ENCODE data around the gene IRF8. TPM values are rescaled to one million over a fixed set of nuclear protein-coding genes. Genes with fewer than 3 reads are reported as not detected.
"Not testable (repeated sequence)": the region's sequence is repeated elsewhere in the genome, so short reads cannot be mapped to it uniquely, and the experiment has no call there.

IRF8 gene
- polyA plus RNA-seq, 4 donors: 28.0 to 52.1 (median 43.2) TPM

DNA sequence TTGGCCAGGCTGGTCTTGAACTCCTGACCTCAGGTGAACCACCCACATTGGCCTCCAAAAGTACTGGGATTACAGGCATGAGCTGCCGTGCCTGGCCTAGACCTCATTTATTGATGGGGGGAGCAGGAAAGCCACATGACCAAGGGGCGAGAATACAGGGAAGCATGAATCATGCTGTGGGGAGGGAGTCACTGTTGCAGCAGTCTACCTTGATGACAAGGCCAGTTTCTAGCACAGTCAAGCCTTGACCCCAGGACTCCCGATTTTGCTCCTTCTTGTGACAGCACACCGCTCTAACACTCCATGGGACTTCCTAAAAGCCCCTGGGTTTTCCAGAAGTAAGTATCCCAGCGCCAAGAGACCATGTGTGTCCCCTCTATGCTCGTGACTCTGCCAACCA lies 42.9 kb upstream of the IRF8 start:
- DNase-seq (no peak), FAIRE-seq (no peak)
- H3K36me3 ChIP-seq (ENCODE audit: control insufficient read depth in 3 of 3, insufficient read depth in 2 of 3, low read depth in 1 of 3, low read length in 3 of 3): no peaks in the 10 kb centered on the region
- WGBS, 3 donors: 68 to 80% (median 74%) methylated on average over 6 of the region's 6 CpGs
- no peak overlapping the region for H3K4me3 ChIP-seq (ENCODE audit: low read depth in 1 of 3, low read length in 3 of 3)
- H3K27me3 ChIP-seq (ENCODE audit: control insufficient read depth in 3 of 3, insufficient read depth in 3 of 3, low read length in 3 of 3): no peaks in the 10 kb centered on the region
- H3K27ac ChIP-seq (ENCODE audit: low read depth in 1 of 3, low read length in 2 of 3): no peak overlapping the region
- H3K9me3 ChIP-seq (ENCODE audit: control insufficient read depth in 2 of 2, insufficient read depth in 1 of 2, low read depth in 1 of 2, low read length in 1 of 2): peaks cover 0 to 3% of the 10 kb centered on the region in 2 donors
- H3K4me1 ChIP-seq (ENCODE audit: control insufficient read depth in 3 of 3, insufficient read depth in 2 of 3, low read depth in 1 of 3, low read length in 2 of 3): no peaks in the 10 kb centered on the region

DNA sequence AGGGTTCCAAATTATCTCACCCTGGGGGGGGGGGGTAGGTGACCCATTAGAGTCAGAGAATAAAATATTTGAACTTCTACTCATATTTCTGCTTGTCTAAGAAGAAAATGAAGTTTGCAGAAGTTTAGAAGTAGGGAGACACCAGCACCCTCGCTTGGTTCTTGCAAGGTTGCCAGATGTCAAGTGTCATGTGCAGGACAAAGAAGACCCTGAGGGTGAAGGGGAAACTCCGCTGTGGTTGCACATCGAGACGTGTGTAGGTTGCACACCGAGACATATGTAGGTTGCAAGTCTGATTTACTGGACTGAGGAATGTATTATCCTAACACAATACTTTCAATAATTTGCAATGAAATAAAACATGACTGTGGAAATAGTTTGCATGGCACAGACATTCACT lies 42.4 kb upstream of the IRF8 start:
- FAIRE-seq (no peak), DNase-seq (no peak)
- no peaks in the 10 kb centered on the region for H3K4me1 ChIP-seq (ENCODE audit: control insufficient read depth in 3 of 3, insufficient read depth in 2 of 3, low read depth in 1 of 3, low read length in 2 of 3)
- peaks cover 0 to 3% of the 10 kb centered on the region in 2 donors for H3K9me3 ChIP-seq (ENCODE audit: control insufficient read depth in 2 of 2, insufficient read depth in 1 of 2, low read depth in 1 of 2, low read length in 1 of 2)
- H3K27me3 ChIP-seq (ENCODE audit: control insufficient read depth in 3 of 3, insufficient read depth in 3 of 3, low read length in 3 of 3): no peaks in the 10 kb centered on the region
- no peak overlapping the region for H3K27ac ChIP-seq (ENCODE audit: low read depth in 1 of 3, low read length in 2 of 3)
- 69 to 89% (median 71%) methylated on average over 5 of the region's 5 CpGs for WGBS, 3 donors
- H3K4me3 ChIP-seq (ENCODE audit: low read depth in 1 of 3, low read length in 3 of 3): no peak overlapping the region
- H3K36me3 ChIP-seq (ENCODE audit: control insufficient read depth in 3 of 3, insufficient read depth in 2 of 3, low read depth in 1 of 3, low read length in 3 of 3): no peaks in the 10 kb centered on the region

DNA sequence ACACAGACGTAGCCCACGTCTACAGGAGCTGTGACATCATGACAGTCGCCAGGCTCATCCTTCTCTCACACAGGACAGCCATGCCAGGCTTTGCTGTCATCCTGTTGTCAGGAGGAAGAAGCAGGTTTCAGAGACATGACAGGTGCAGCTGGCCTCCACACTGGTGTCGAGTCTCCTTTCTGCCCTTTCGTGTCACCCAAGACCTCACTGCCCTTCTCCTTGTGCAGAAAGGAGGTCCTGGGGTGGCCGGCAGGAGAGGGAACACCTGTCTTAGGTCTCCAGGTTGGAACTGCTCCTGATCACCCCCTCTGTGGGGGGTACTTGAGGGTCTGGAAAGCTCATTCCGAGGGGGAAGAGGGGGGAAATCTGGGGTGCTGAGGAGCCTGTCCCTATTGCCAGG lies 41.6 kb upstream of the IRF8 start:
- Histone ChIP-seq H3K4me1 (ENCODE audit: control insufficient read depth in 3 of 3, insufficient read depth in 2 of 3, low read depth in 1 of 3, low read length in 2 of 3) (no peaks in the 10 kb centered on the region), H3K27me3 (ENCODE audit: control insufficient read depth in 3 of 3, insufficient read depth in 3 of 3, low read length in 3 of 3) (no peaks in the 10 kb centered on the region), H3K9me3 (ENCODE audit: control insufficient read depth in 2 of 2, insufficient read depth in 1 of 2, low read depth in 1 of 2, low read length in 1 of 2) (peaks cover 0 to 3% of the 10 kb centered on the region in 2 donors), H3K4me3 (ENCODE audit: low read depth in 1 of 3, low read length in 3 of 3) (no peak overlapping the region), H3K36me3 (ENCODE audit: control insufficient read depth in 3 of 3, insufficient read depth in 2 of 3, low read depth in 1 of 3, low read length in 3 of 3) (no peaks in the 10 kb centered on the region), H3K27ac (ENCODE audit: low read depth in 1 of 3, low read length in 2 of 3) (no peak overlapping the region)
- DNase-seq (no peak), FAIRE-seq (no peak)
- WGBS, 3 donors: 86 to 89% (median 88%) methylated on average over 7 of the region's 7 CpGs

DNA sequence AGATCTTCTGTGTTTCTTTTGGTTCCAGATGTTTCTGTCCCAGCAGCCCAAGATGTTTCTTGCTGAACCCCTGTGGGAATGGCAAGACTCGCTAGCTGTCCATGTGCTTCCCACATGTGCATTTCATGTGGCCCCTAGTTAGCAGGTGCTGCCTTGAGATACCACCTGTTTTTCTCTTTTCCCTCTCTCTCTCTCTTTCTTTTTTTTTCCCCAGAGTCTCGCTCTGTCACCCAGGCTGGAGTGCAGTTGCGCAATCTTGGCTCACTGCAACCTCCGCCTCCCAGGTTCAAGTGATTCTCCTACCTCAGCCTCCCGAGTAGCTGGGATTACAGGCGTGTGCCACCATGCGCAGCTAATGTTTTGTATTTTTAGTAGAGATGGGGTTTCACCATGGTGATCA lies 40.4 kb upstream of the IRF8 start:
- FAIRE-seq; H3K4me3 ChIP-seq (ENCODE audit: low read depth in 1 of 3, low read length in 3 of 3); H3K4me1 ChIP-seq (ENCODE audit: control insufficient read depth in 3 of 3, insufficient read depth in 2 of 3, low read depth in 1 of 3, low read length in 2 of 3); H3K27me3 ChIP-seq (ENCODE audit: control insufficient read depth in 3 of 3, insufficient read depth in 3 of 3, low read length in 3 of 3); H3K9me3 ChIP-seq (ENCODE audit: control insufficient read depth in 2 of 2, insufficient read depth in 1 of 2, low read depth in 1 of 2, low read length in 1 of 2); H3K36me3 ChIP-seq (ENCODE audit: control insufficient read depth in 3 of 3, insufficient read depth in 2 of 3, low read depth in 1 of 3, low read length in 3 of 3); DNase-seq; H3K27ac ChIP-seq (ENCODE audit: low read depth in 1 of 3, low read length in 2 of 3): not testable (repeated sequence)
- 81 to 87% (median 82%) methylated on average over 7 of the region's 7 CpGs for WGBS, 3 donors

DNA sequence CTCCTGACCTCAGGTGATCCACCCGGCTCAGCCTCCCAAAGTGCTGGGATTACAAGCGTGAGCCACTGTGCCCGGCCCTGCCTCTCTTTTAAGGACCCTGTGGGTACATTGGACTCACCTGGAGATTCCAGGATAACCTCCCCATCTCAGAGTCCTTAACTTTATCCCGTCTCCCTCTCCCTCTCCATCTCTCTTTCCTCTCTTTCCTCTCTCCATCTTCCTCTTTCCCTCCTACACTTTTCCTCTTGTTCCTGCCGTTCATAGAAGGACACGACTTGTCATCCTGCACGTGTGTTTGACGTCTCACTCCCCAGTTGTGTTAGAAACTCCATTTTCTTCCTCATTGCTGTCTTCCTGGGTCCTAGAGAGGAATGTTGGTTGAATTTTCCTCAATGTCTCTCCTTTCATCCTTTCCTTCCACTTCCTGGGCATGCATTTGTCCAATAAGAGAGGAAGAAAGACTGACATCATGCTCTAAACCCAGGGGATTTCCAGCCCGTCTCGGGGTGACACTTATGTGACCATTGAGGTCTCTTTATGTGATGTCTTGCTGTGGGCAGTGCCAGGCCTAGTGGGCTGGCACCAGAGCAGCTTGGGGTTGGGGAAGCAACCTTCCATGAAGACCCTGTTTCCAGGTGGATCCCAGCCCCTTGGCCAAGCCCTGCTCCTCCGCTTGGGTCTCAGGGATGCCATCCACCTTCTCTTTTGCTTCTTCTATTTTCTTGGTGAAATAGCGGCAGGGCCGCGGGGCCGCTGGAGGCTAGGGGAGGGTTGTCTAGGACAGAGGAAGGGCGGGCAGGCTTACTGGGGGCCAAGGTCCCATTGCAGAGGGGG lies 39.8 kb upstream of the IRF8 start:
- FAIRE-seq (no peak), DNase-seq (no peak)
- H3K9me3 ChIP-seq (ENCODE audit: control insufficient read depth in 2 of 2, insufficient read depth in 1 of 2, low read depth in 1 of 2, low read length in 1 of 2): peaks cover 0 to 3% of the 10 kb centered on the region in 2 donors
- no peaks in the 10 kb centered on the region for H3K27me3 ChIP-seq (ENCODE audit: control insufficient read depth in 3 of 3, insufficient read depth in 3 of 3, low read length in 3 of 3)
- no peaks in the 10 kb centered on the region for H3K36me3 ChIP-seq (ENCODE audit: control insufficient read depth in 3 of 3, insufficient read depth in 2 of 3, low read depth in 1 of 3, low read length in 3 of 3)
- H3K4me1 ChIP-seq (ENCODE audit: control insufficient read depth in 3 of 3, insufficient read depth in 2 of 3, low read depth in 1 of 3, low read length in 2 of 3): no peaks in the 10 kb centered on the region
- H3K4me3 ChIP-seq (ENCODE audit: low read depth in 1 of 3, low read length in 3 of 3): no peak overlapping the region
- H3K27ac ChIP-seq (ENCODE audit: low read depth in 1 of 3, low read length in 2 of 3): no peak overlapping the region
- WGBS, 3 donors: 86 to 90% (median 89%) methylated on average over 16 of the region's 16 CpGs

DNA sequence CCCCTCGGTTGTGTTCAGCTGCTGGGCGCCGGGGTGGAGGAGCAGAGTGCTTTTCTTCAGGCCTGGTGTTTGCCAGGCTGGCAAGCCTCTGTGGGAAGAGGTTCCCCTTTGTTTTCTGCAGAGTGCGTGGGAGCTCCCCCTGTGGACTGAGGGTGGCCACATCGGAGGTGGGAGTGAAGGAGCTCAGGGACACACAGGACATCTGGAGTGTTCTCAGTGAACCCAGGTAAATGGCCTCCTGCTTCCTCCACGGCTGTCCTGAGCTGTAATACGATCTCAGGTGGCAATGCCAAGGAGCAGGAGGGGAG lies 39.2 kb upstream of the IRF8 start:
- no peak overlapping the region for H3K4me3 ChIP-seq (ENCODE audit: low read depth in 1 of 3, low read length in 3 of 3)
- no peaks in the 10 kb centered on the region for H3K36me3 ChIP-seq (ENCODE audit: control insufficient read depth in 3 of 3, insufficient read depth in 2 of 3, low read depth in 1 of 3, low read length in 3 of 3)
- H3K4me1 ChIP-seq (ENCODE audit: control insufficient read depth in 3 of 3, insufficient read depth in 2 of 3, low read depth in 1 of 3, low read length in 2 of 3): no peaks in the 10 kb centered on the region
- FAIRE-seq (no peak), DNase-seq (no peak)
- H3K27me3 ChIP-seq (ENCODE audit: control insufficient read depth in 3 of 3, insufficient read depth in 3 of 3, low read length in 3 of 3): no peaks in the 10 kb centered on the region
- no peak overlapping the region for H3K27ac ChIP-seq (ENCODE audit: low read depth in 1 of 3, low read length in 2 of 3)
- H3K9me3 ChIP-seq (ENCODE audit: control insufficient read depth in 2 of 2, insufficient read depth in 1 of 2, low read depth in 1 of 2, low read length in 1 of 2): peaks cover 0 to 3% of the 10 kb centered on the region in 2 donors
- 61 to 71% (median 66%) methylated on average over 7 of the region's 7 CpGs for WGBS, 3 donors

DNA sequence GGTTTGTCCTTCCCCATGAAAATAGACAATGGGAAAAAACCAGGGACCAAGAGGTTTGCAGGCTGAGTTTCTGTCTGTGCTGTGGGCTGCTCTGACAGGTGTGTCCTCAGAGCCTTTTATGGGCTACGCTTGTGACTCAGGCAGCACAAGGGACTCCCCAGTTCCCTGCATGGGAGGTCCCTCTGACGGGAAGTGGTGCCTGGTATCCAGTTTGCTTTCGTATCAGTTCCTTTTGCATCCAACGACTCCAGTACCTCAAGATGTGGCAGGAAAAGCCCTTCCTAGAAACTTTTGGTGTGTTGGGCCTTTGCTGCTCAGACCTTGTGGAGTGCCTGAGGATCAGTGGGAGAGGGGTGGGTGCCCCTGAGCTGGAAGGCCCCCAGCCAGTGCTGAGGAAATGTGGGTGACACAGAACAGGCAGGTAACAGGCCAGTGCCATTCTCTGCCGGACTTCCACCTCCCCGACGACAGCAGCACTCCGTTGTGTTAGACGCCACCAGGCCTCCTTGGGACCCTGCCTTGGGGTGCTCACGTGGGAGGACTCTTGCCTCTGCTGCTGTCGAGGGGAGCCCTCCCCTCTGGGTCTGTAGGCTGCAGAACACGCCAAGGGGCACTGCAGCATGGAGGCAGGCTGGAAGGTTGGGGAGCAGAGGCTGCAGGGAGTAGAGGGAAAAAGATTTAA lies 38.4 kb upstream of the IRF8 start:
- no peak for DNase-seq
- no peak for FAIRE-seq
- WGBS, 3 donors: 83 to 88% (median 87%) methylated on average over 12 of the region's 12 CpGs

DNA sequence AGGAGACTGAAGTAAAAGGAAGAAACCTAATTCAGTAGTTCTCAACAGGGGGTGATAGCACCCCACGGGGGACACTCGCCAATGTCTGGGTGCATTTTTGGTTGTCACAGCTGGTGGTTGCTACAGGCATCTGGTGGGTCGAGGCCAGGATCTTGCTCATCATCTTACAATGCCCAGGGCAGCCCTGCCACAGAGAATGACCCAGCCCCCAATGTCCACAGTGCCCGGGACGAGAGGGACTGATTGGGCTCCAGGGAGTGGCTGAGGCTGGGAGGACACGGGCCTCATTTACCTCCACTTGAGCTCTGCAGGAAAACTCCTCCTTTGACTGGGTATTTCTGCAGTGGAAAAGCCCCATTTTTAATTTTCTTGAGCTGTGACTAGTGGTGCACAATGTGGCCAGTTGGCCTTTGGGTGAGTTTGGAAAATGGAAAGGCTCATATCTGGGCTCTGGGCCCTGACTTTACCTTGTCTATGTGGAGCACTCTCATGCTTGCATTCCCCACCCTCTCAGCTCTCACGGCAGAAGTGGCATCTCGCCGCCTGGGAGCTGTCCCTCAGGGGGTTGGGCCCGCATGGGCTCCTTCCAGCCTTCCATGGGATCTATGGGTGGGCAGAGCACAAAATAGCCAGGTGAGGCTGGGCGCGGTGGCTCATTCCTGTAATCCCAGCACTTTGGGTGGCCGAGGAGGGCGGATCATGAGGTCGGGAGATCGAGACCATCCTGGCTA lies 37.7 kb upstream of the IRF8 start:
- no peak overlapping the region for H3K27ac ChIP-seq (ENCODE audit: low read depth in 1 of 3, low read length in 2 of 3)
- no peaks in the 10 kb centered on the region for H3K9me3 ChIP-seq (ENCODE audit: control insufficient read depth in 2 of 2, insufficient read depth in 1 of 2, low read depth in 1 of 2, low read length in 1 of 2)
- 78 to 90% (median 89%) methylated on average over 16 of the region's 16 CpGs for WGBS, 3 donors
- no peaks in the 10 kb centered on the region for H3K4me1 ChIP-seq (ENCODE audit: control insufficient read depth in 3 of 3, insufficient read depth in 2 of 3, low read depth in 1 of 3, low read length in 2 of 3)
- H3K36me3 ChIP-seq (ENCODE audit: control insufficient read depth in 3 of 3, insufficient read depth in 2 of 3, low read depth in 1 of 3, low read length in 3 of 3): no peaks in the 10 kb centered on the region
- FAIRE-seq (no peak), DNase-seq (no peak)
- no peak overlapping the region for H3K4me3 ChIP-seq (ENCODE audit: low read depth in 1 of 3, low read length in 3 of 3)
- H3K27me3 ChIP-seq (ENCODE audit: control insufficient read depth in 3 of 3, insufficient read depth in 3 of 3, low read length in 3 of 3): no peaks in the 10 kb centered on the region

More for the DNA sequence above, 38.4 kb upstream of the IRF8 start:
- Histone ChIP-seq H3K36me3 (ENCODE audit: control insufficient read depth in 3 of 3, insufficient read depth in 2 of 3, low read depth in 1 of 3, low read length in 3 of 3) (no peaks in the 10 kb centered on the region), H3K27ac (ENCODE audit: low read depth in 1 of 3, low read length in 2 of 3) (no peak overlapping the region), H3K4me3 (ENCODE audit: low read depth in 1 of 3, low read length in 3 of 3) (no peak overlapping the region), H3K4me1 (ENCODE audit: control insufficient read depth in 3 of 3, insufficient read depth in 2 of 3, low read depth in 1 of 3, low read length in 2 of 3) (no peaks in the 10 kb centered on the region), H3K27me3 (ENCODE audit: control insufficient read depth in 3 of 3, insufficient read depth in 3 of 3, low read length in 3 of 3) (no peaks in the 10 kb centered on the region), H3K9me3 (ENCODE audit: control insufficient read depth in 2 of 2, insufficient read depth in 1 of 2, low read depth in 1 of 2, low read length in 1 of 2) (no peaks in the 10 kb centered on the region)

Data from small intestine (tissue), 7 donors.